Activated T-cell treated with anti-CD3 and anti-CD28 coated beads for 4 hours (primary cell): ENCODE results near the gene SGTA.
"Not testable (repeated sequence)": the region's sequence is repeated elsewhere in the genome, so short reads cannot be mapped to it uniquely, and the experiment has no call there.

ENCODE experiments used
- DNase-seq: peaks from one replicate; pipeline ENCODE4 v3.0.0-alpha.2; 2020

Gene SGTA

GRCh38 chr19:2792666-2793065, 9.6 kb upstream of the SGTA start:
- not testable (repeated sequence) for DNase-seq

- DNase-seq = no peak
Measured at GRCh38 chr19:2791876-2792275, 8.8 kb upstream of the SGTA start.

GRCh38 chr19:2791440-2791839, 8.4 kb upstream of the SGTA start:
- no peak for DNase-seq

GRCh38 chr19:2790557-2791271, 7.6 kb upstream of the SGTA start:
- DNase-seq = no peak

GRCh38 chr19:2790194-2790556, 7.1 kb upstream of the SGTA start:
- DNase-seq = no peak

- DNase-seq = no peak
Measured at GRCh38 chr19:2788237-2788636, 5.2 kb upstream of the SGTA start.

- DNase-seq = no peak
Measured at GRCh38 chr19:2787115-2787514, 4.0 kb upstream of the SGTA start.

GRCh38 chr19:2785244-2785997, 2.3 kb upstream of the SGTA start, which contains the start of gene THOP1:
Gene THOP1 (plus strand): TSS chr19:2785503. CDS start chr19:2785663, 160 bp downstream.
- peak; percentile 98 for DNase-seq

GRCh38 chr19:2783781-2784145, 690 bp upstream of the SGTA start:
- no peak for DNase-seq

- DNase-seq = no peak
Measured at GRCh38 chr19:2782329-2782935, 641 bp downstream of the SGTA start.

GRCh38 chr19:2780284-2780683, 2.8 kb downstream of the SGTA start:
- DNase-seq = no peak

GRCh38 chr19:2779121-2779740, 3.8 kb downstream of the SGTA start:
- no peak for DNase-seq

GRCh38 chr19:2777952-2778683, 5.0 kb downstream of the SGTA start:
- DNase-seq = no peak

GRCh38 chr19:2775556-2776430, 7.3 kb downstream of the SGTA start:
- peak; percentile 70 for DNase-seq

GRCh38 chr19:2774953-2775555, 8.0 kb downstream of the SGTA start:
- no peak for DNase-seq

GRCh38 chr19:2774083-2774679, 8.9 kb downstream of the SGTA start:
- DNase-seq = no peak

GRCh38 chr19:2771786-2772674, 11.0 kb downstream of the SGTA start:
- DNase-seq = no peak

GRCh38 chr19:2770055-2771013, 12.7 kb downstream of the SGTA start:
- no peak for DNase-seq

- no peak for DNase-seq
Measured at GRCh38 chr19:2769218-2769617, 13.9 kb downstream of the SGTA start.
